Measurements from ENCODE around the gene ZBTB20.

The ZBTB20 gene

GRCh38 chr3:114370537-114371174 is 776.4 kb downstream of the ZBTB20 start:
- TF ChIP-seq CTCF (IDR thresholded peaks at IDR 0.05; ENCODE audit: low read depth, low read length) = peak; percentile 38
- no peak for DNase-seq
- Histone ChIP-seq H3K4me3 (ENCODE audit: low read depth, low read length) (no peak overlapping the region), H3K4me1 (no peaks in the 10 kb centered on the region), H3K27me3 (no peaks in the 10 kb centered on the region), H3K36me3 (no peaks in the 10 kb centered on the region), H3K9me3 (no peaks in the 10 kb centered on the region)

- DNase-seq = no peak
- TF ChIP-seq CTCF (IDR thresholded peaks at IDR 0.05; ENCODE audit: low read depth, low read length) = no peak
- Histone ChIP-seq H3K36me3 (no peaks in the 10 kb centered on the region), H3K4me3 (ENCODE audit: low read depth, low read length) (no peak overlapping the region), H3K9me3 (no peaks in the 10 kb centered on the region), H3K4me1 (no peaks in the 10 kb centered on the region), H3K27me3 (no peaks in the 10 kb centered on the region)
Observed at GRCh38 chr3:114365909-114366308, 781.2 kb downstream of the ZBTB20 start.

- H3K4me1 ChIP-seq = no peaks in the 10 kb centered on the region
- no peak for TF ChIP-seq CTCF (IDR thresholded peaks at IDR 0.05; ENCODE audit: low read depth, low read length)
- DNase-seq = no peak
Observed at GRCh38 chr3:114364806-114365654, 782.1 kb downstream of the ZBTB20 start.

GRCh38 chr3:114363554-114364202 is 783.4 kb downstream of the ZBTB20 start:
- H3K27me3 ChIP-seq = no peaks in the 10 kb centered on the region
- H3K4me1 ChIP-seq = no peaks in the 10 kb centered on the region
- TF ChIP-seq CTCF (IDR thresholded peaks at IDR 0.05; ENCODE audit: low read depth, low read length) = no peak
- H3K36me3 ChIP-seq = no peaks in the 10 kb centered on the region
- H3K4me3 ChIP-seq (ENCODE audit: low read depth, low read length) = no peak overlapping the region
- H3K9me3 ChIP-seq = no peaks in the 10 kb centered on the region
- no peak for DNase-seq

More at GRCh38 chr3:114364806-114365654, 782.1 kb downstream of the ZBTB20 start:
- H3K36me3 ChIP-seq = no peaks in the 10 kb centered on the region
- H3K27me3 ChIP-seq = no peaks in the 10 kb centered on the region
- H3K4me3 ChIP-seq (ENCODE audit: low read depth, low read length) = no peak overlapping the region
- H3K9me3 ChIP-seq = no peaks in the 10 kb centered on the region

GRCh38 chr3:114362815-114363214 is 784.3 kb downstream of the ZBTB20 start:
- Histone ChIP-seq H3K4me3 (ENCODE audit: low read depth, low read length) (no peak overlapping the region), H3K27me3 (no peaks in the 10 kb centered on the region), H3K9me3 (no peaks in the 10 kb centered on the region), H3K4me1 (no peaks in the 10 kb centered on the region), H3K36me3 (no peaks in the 10 kb centered on the region)
- peak; percentile 47 for TF ChIP-seq CTCF (IDR thresholded peaks at IDR 0.05; ENCODE audit: low read depth, low read length)
- no peak for DNase-seq
